Trophoblast cell (in vitro differentiated cells and primary cell): Measurements from ENCODE around the gene PRRG2.

Experiments used
- DNase-seq, 2 donors: peaks; one replicate each; pipeline ENCODE4 v3.0.0-alpha.2; 2016
- H2AFZ ChIP-seq: 2 replicates; pipeline ENCODE4 v1.6.1; 2013; ENCODE audit warnings: low read length, moderate library complexity, mild to moderate bottlenecking; ENCODE audit not compliant: insufficient read depth, poor library complexity
- H2AK5ac ChIP-seq: 2 replicates; pipeline ENCODE4 v1.6.1; 2013; ENCODE audit warnings: mild to moderate bottlenecking, low read length
- H2BK120ac ChIP-seq: 2 replicates; pipeline ENCODE4 v1.6.1; 2013; ENCODE audit warnings: low read length, mild to moderate bottlenecking, moderate library complexity; ENCODE audit not compliant: insufficient read depth, poor library complexity
- H2BK12ac ChIP-seq: 2 replicates; pipeline ENCODE4 v1.6.1; 2013; ENCODE audit warnings: mild to moderate bottlenecking, low read length, moderate library complexity
- H2BK5ac ChIP-seq: 2 replicates; pipeline ENCODE4 v1.6.1; 2013; ENCODE audit warnings: low read length, low read depth, moderate library complexity, mild to moderate bottlenecking; ENCODE audit not compliant: poor library complexity
- H3K14ac ChIP-seq: 2 replicates; pipeline ENCODE4 v1.6.1; 2013; ENCODE audit warnings: mild to moderate bottlenecking, low read length
- H3K18ac ChIP-seq: 2 replicates; pipeline ENCODE4 v1.6.1; 2013; ENCODE audit warnings: mild to moderate bottlenecking, low read length
- H3K23ac ChIP-seq: 2 replicates; pipeline ENCODE4 v1.6.1; 2013; ENCODE audit warnings: low read length
- H3K27ac ChIP-seq: 2 replicates; pipeline ENCODE4 v1.5.1; 2013; ENCODE audit warnings: low read depth, mild to moderate bottlenecking, inconsistent platforms, low read length, moderate library complexity
- H3K27me3 ChIP-seq: 2 replicates; pipeline ENCODE4 v1.6.1; 2013; ENCODE audit warnings: inconsistent platforms, mild to moderate bottlenecking, low read length, moderate library complexity; ENCODE audit not compliant: insufficient read depth
- H3K36me3 ChIP-seq, 2 experiments: 1 replicate in 1 of 2; 2 replicates in 1 of 2; pipeline ENCODE4 v1.6.1; 2013; ENCODE audit warnings: low read length in 2 of 2, mild to moderate bottlenecking in 2 of 2, moderate library complexity in 1 of 2; ENCODE audit not compliant: insufficient read depth in 2 of 2, control insufficient read depth in 1 of 2
- H3K4ac ChIP-seq: 2 replicates; pipeline ENCODE4 v1.6.1; 2013; ENCODE audit warnings: low read depth, mild to moderate bottlenecking, low read length, moderate library complexity
- H3K4me1 ChIP-seq, 2 experiments: 1 replicate in 1 of 2; 2 replicates in 1 of 2; pipeline ENCODE4 v1.6.1; 2013; ENCODE audit warnings: low read length in 2 of 2, mild to moderate bottlenecking in 2 of 2, moderate library complexity in 1 of 2; ENCODE audit not compliant: insufficient read depth in 2 of 2, control insufficient read depth in 1 of 2
- H3K4me2 ChIP-seq: 2 replicates; pipeline ENCODE4 v1.6.1; 2013; ENCODE audit warnings: inconsistent platforms, mild to moderate bottlenecking, low read length, moderate library complexity
- H3K4me3 ChIP-seq: 2 replicates; pipeline ENCODE4 v1.5.1; 2013; ENCODE audit warnings: mild to moderate bottlenecking, low read depth, low read length, inconsistent platforms
- H3K79me1 ChIP-seq: one replicate; pipeline ENCODE4 v1.6.1; 2013; ENCODE audit warnings: low read length
- H3K79me2 ChIP-seq: 2 replicates; pipeline ENCODE4 v1.6.1; 2013; ENCODE audit warnings: low read length, mild to moderate bottlenecking; ENCODE audit not compliant: control insufficient read depth, insufficient read depth, poor library complexity
- H3K9ac ChIP-seq: 2 replicates; pipeline ENCODE4 v1.6.1; 2013; ENCODE audit warnings: mild to moderate bottlenecking, low read length
- H3K9me3 ChIP-seq: 2 replicates; pipeline ENCODE4 v1.6.1; 2013; ENCODE audit warnings: low read depth, mild to moderate bottlenecking, control low read depth, inconsistent platforms, low read length; ENCODE audit not compliant: insufficient read depth
- H4K12ac ChIP-seq: 2 replicates; pipeline ENCODE4 v1.6.1; 2013; ENCODE audit warnings: low read depth, mild to moderate bottlenecking, low read length, moderate library complexity
- H4K8ac ChIP-seq: 2 replicates; pipeline ENCODE4 v1.6.1; 2013; ENCODE audit warnings: low read depth, mild to moderate bottlenecking, low read length, moderate library complexity
- H4K91ac ChIP-seq: one replicate; pipeline ENCODE4 v1.6.1; 2013; ENCODE audit warnings: low read depth, mild to moderate bottlenecking, low read length, moderate library complexity
- WGBS: extraction: QIAGEN DNeasy Blood & Tissue Kit; methylation state at CpG from one replicate; pipeline ENCODE4 v1.1.7; 2013; ENCODE audit warnings: missing lambda C conversion rate; ENCODE audit not compliant: insufficient read length, insufficient coverage; ENCODE audit errors: extremely low coverage; 5-methylcytosine and 5-hydroxymethylcytosine counted together

Gene PRRG2

DNA sequence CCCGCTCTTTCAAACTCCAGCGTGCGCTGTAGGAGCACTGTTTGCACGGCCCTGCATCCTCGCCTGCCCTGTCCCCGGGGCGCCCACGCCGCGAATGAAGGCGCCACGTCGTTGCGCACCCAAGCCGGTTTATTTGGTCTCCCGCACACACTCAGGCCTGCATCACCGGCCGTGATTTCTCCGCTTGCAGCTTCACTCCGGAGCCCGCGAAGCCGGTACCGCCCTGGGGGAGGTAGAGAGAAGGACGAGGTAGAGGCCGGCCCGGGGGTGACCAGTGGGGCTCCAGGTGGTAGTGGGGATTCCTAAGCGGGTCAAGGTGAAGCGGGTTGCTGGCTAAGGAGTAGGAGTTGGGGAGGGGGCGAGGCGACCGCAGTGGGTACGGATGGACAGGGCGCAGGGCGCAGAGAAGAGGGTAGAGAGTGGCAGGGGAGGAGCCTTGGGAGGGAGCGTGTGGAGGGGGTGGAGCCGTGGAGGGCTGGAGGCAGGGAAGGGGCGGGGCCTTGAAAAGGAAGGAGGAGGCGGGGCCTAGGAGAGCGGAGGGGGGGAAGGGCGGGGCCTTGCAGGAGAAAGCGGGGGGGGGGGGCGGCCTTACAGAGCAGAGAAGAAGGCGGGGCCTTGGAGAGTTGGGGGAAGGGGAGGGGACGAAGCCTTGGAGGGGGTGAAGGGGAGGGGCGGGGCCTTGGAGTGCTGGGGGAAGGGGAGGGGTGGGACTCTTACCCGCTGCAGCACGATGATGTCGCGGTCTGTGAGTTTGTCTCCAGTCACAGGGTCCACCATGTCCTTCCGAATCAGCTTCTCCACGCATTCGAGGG lies 25.3 kb upstream of the PRRG2 start:
- Histone ChIP-seq H2BK12ac (no peak overlapping the region), H2AK5ac (no peak overlapping the region)

DNA sequence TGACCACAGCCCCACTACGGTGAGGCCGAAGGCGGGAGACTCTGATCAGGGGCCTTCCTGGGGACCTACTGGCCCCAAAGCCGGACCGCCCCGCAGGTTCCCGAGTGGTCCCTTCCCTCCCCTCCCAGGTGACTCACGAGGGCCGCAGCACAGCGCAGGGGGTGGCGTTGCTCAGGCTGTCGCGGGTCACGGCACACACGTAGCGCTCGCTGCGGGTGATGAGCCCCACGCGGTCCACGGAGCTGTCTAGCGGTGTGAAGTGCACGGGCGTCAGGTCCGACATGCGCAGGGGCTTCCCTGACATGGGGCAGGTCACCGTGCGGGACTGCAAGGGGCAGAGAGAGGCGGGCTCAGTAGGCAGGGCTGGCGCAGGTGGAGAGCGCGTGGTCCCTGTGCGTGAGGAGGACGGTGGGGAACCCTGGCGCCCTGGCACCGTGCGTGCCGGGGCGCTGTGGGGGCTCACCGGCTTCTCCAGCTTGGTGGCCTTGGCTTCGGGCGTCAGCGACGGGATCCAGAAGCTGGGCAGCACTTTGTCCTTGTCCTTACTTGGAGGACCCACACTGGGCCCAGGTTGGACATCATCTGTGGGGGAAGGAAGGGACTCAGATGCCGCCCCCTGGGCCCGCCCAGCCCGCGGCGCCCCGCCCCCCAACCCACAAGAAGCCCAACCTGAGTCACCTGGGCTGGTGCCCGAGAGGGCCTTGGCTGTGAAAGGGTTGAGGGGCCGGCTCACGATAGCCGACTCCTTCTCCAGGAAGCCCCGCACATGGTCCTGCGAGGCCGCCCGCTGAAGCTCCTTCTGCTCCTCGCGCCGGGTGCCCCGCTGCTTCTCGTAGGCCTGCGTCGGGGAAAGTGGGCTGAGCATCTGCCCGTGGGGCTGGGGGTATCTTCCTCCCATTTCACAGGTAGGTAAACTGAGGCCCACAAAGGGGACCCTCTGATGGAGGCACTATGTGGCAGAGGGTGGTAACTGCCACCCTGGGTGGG lies 24.4 kb upstream of the PRRG2 start:
- peaks cover 6 to 10% of the 10 kb centered on the region in 2 experiments for H3K4me1 ChIP-seq
- no peak overlapping the region for H3K4ac ChIP-seq
- DNase-seq: no peak
- peaks cover 45 to 50% of the 10 kb centered on the region in 2 experiments for H3K36me3 ChIP-seq
- peaks cover 8% of the 10 kb centered on the region for H3K9me3 ChIP-seq
- no CpG with 5 or more reads among the region's 66 CpGs for WGBS
- H2BK120ac ChIP-seq: no peak overlapping the region
- H2BK5ac ChIP-seq: no peak overlapping the region
- H3K4me3 ChIP-seq: peak overlapping the region; percentile 21
- no peak overlapping the region for H3K14ac ChIP-seq
- H3K79me1 ChIP-seq: no peaks in the 10 kb centered on the region
- H3K9ac ChIP-seq: peak overlapping the region; percentile 34
- no peak overlapping the region for H4K91ac ChIP-seq
- H3K4me2 ChIP-seq: peak overlapping the region; percentile 44
- no peak overlapping the region for H2BK12ac ChIP-seq
- H3K18ac ChIP-seq: no peak overlapping the region
- no peak overlapping the region for H2AK5ac ChIP-seq
- H3K79me2 ChIP-seq: no peaks in the 10 kb centered on the region
- no peak overlapping the region for H3K23ac ChIP-seq
- no peak overlapping the region for H3K27ac ChIP-seq
- H4K8ac ChIP-seq: no peak overlapping the region
- H3K27me3 ChIP-seq: no peaks in the 10 kb centered on the region
- H2AFZ ChIP-seq: no peak overlapping the region
- H4K12ac ChIP-seq: no peak overlapping the region

More for the DNA sequence above, 25.3 kb upstream of the PRRG2 start:
- peak overlapping the region; percentile 34 for H3K9ac ChIP-seq
- no peak overlapping the region for H2BK5ac ChIP-seq
- no peak overlapping the region for H3K18ac ChIP-seq
- H3K79me2 ChIP-seq: no peaks in the 10 kb centered on the region
- no peaks in the 10 kb centered on the region for H3K79me1 ChIP-seq
- H3K9me3 ChIP-seq: peaks cover 8% of the 10 kb centered on the region
- no peak overlapping the region for H3K23ac ChIP-seq
- peak overlapping the region; percentile 44 for H3K4me2 ChIP-seq
- H3K14ac ChIP-seq: no peak overlapping the region
- no CpG with 5 or more reads among the region's 53 CpGs for WGBS
- no peak overlapping the region for H4K8ac ChIP-seq
- H2BK120ac ChIP-seq: no peak overlapping the region
- DNase-seq: no peak
- no peaks in the 10 kb centered on the region for H3K27me3 ChIP-seq
- H3K4me3 ChIP-seq: peak overlapping the region; percentile 21
- no peak overlapping the region for H4K12ac ChIP-seq
- no peak overlapping the region for H3K4ac ChIP-seq
- H3K27ac ChIP-seq: no peak overlapping the region
- H4K91ac ChIP-seq: no peak overlapping the region
- peaks cover 6 to 10% of the 10 kb centered on the region in 2 experiments for H3K4me1 ChIP-seq
- peaks cover 45 to 50% of the 10 kb centered on the region in 2 experiments for H3K36me3 ChIP-seq
- H2AFZ ChIP-seq: no peak overlapping the region

DNA sequence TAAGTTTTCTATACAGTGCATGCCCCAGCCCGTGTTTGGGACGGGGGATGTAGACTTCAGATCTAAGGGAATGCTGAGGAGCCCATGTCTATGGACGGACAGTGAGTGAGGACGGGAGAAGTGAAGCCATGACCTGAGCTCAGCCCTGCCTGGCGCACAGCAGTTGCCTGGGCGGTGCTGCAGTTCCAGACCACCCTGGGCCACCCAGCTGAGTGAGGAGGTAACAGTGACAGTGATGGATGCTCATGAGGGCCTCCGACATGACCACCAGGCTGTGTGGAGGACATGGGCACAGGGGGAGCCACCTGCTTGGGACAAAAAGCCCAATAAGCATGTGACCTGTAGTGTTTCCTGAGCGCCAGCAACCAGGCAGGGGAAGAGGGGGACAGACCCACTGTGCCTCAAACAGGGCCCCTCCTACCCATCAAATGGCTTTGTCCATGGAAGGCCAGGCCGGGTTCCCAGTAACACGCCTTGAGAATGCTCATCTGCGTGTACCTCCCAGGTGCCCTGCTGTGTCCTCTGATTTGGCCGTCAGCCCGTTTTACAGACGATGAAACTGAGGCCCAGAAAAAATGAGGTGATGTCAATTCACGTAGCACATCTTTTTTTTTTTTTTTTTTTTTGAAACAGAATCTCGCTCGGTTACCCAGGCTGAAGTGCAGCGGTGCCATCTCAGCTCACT lies 23.3 kb upstream of the PRRG2 start:
- Histone ChIP-seq H2AFZ (no peak overlapping the region), H2BK12ac (no peak overlapping the region), H4K91ac (no peak overlapping the region), H3K4me3 (no peak overlapping the region), H3K4ac (no peak overlapping the region), H3K9me3 (peaks cover 8% of the 10 kb centered on the region), H4K8ac (no peak overlapping the region), H3K36me3 (peaks cover 45 to 50% of the 10 kb centered on the region in 2 experiments), H3K27ac (no peak overlapping the region), H2AK5ac (no peak overlapping the region), H2BK5ac (no peak overlapping the region), H3K4me2 (no peak overlapping the region), H3K14ac (no peak overlapping the region), H4K12ac (no peak overlapping the region), H3K79me1 (no peaks in the 10 kb centered on the region), H3K79me2 (no peaks in the 10 kb centered on the region), H3K4me1 (peaks cover 6 to 10% of the 10 kb centered on the region in 2 experiments), H2BK120ac (no peak overlapping the region), H3K18ac (no peak overlapping the region), H3K27me3 (no peaks in the 10 kb centered on the region), H3K9ac (no peak overlapping the region), H3K23ac (no peak overlapping the region)
- no CpG with 5 or more reads among the region's 18 CpGs for WGBS
- no peak for DNase-seq

DNA sequence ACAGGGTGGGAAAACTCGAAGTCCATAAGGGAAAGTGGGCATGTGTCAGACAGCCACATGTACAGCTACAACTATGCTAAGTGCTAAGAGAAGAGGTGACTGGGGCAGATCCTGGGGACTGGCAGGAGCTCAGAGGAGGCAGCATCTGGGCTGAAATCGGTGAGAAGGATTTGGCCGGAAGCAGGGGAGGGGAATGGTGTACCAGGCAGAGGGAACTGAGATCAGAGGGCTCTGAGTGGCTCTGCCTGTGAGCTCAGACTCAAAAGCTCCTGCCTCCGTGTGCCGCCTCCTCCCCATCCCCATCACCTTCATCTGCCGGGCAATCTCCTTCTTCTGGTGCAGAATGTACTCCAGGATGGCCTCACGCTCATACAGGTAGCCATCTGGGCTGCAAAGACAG lies 22.5 kb upstream of the PRRG2 start:
- no peak overlapping the region for H2BK5ac ChIP-seq
- H3K4me3 ChIP-seq: no peak overlapping the region
- no peak overlapping the region for H3K18ac ChIP-seq
- no peak overlapping the region for H4K91ac ChIP-seq
- no peak overlapping the region for H3K14ac ChIP-seq
- no peak overlapping the region for H2AFZ ChIP-seq
- no peak overlapping the region for H4K12ac ChIP-seq
- peaks cover 6 to 10% of the 10 kb centered on the region in 2 experiments for H3K4me1 ChIP-seq
- H3K27ac ChIP-seq: no peak overlapping the region
- peaks cover 45 to 50% of the 10 kb centered on the region in 2 experiments for H3K36me3 ChIP-seq
- no peak overlapping the region for H2BK12ac ChIP-seq
- no CpG with 5 or more reads among the region's 7 CpGs for WGBS
- H3K4me2 ChIP-seq: no peak overlapping the region
- no peak overlapping the region for H2BK120ac ChIP-seq
- no peaks in the 10 kb centered on the region for H3K79me1 ChIP-seq
- no peak for DNase-seq
- H3K4ac ChIP-seq: no peak overlapping the region
- no peak overlapping the region for H4K8ac ChIP-seq
- H3K79me2 ChIP-seq: no peaks in the 10 kb centered on the region
- no peak overlapping the region for H3K23ac ChIP-seq
- H2AK5ac ChIP-seq: no peak overlapping the region
- H3K27me3 ChIP-seq: no peaks in the 10 kb centered on the region
- H3K9ac ChIP-seq: no peak overlapping the region
- H3K9me3 ChIP-seq: peaks cover 8% of the 10 kb centered on the region
